A204.1 (cell line): ENCODE data around the gene RCOR1.
A peak's percentile ranks its signal among the peaks of the same experiment; 100 is the strongest.
"Not testable (repeated sequence)": the region's sequence is repeated elsewhere in the genome, so short reads cannot be mapped to it uniquely, and the experiment has no call there.

Experiments
- FAIRE-seq: peaks from 2 replicates; lab custom pipeline; 2012; peaks lifted over from hg19 to GRCh38; lab: Jason Lieb, UNC

Gene RCOR1

GRCh38 chr14:102751088-102751487 is 158.6 kb downstream of the RCOR1 start:
- no peak for FAIRE-seq

GRCh38 chr14:102752239-102752847 is 159.9 kb downstream of the RCOR1 start:
- FAIRE-seq: no peak

- FAIRE-seq: no peak
Observed at GRCh38 chr14:102754370-102755262, 162.2 kb downstream of the RCOR1 start.

- no peak for FAIRE-seq
Observed at GRCh38 chr14:102757646-102758045, 165.2 kb downstream of the RCOR1 start.

- FAIRE-seq: no peak
Observed at GRCh38 chr14:102758087-102758486, 165.6 kb downstream of the RCOR1 start.

GRCh38 chr14:102759456-102760187 is 167.2 kb downstream of the RCOR1 start:
- no peak for FAIRE-seq

- FAIRE-seq: no peak
Observed at GRCh38 chr14:102760496-102761193, 168.2 kb downstream of the RCOR1 start.

GRCh38 chr14:102761206-102761605 is 168.8 kb downstream of the RCOR1 start:
- no peak for FAIRE-seq

- no peak for FAIRE-seq
Observed at GRCh38 chr14:102764220-102764671, 171.8 kb downstream of the RCOR1 start.

GRCh38 chr14:102765770-102766169 is 173.3 kb downstream of the RCOR1 start:
- FAIRE-seq: not testable (repeated sequence)

- no peak for FAIRE-seq
Observed at GRCh38 chr14:102768223-102769048, 176.0 kb downstream of the RCOR1 start.

- no peak for FAIRE-seq
Observed at GRCh38 chr14:102769049-102769327, 176.5 kb downstream of the RCOR1 start.

GRCh38 chr14:102770147-102771123 is 178.0 kb downstream of the RCOR1 start:
- FAIRE-seq: no peak

- FAIRE-seq: no peak
Observed at GRCh38 chr14:102771144-102771543, 178.7 kb downstream of the RCOR1 start.

- no peak for FAIRE-seq
Observed at GRCh38 chr14:102772781-102773570, 180.5 kb downstream of the RCOR1 start.

- peak; percentile 80 for FAIRE-seq
Observed at GRCh38 chr14:102774391-102775153, 182.1 kb downstream of the RCOR1 start.

GRCh38 chr14:102775855-102776760 is 183.7 kb downstream of the RCOR1 start:
- FAIRE-seq: no peak
